MG63 (cell line): ENCODE data around the gene RNF149. TPM values are rescaled to one million over a fixed set of nuclear protein-coding genes. Genes with fewer than 3 reads are reported as not detected.

Experiments used
- DNase-seq: peaks from one replicate; pipeline ENCODE4 v3.0.0-alpha.2; 2020
- H3K27me3 ChIP-seq: fragments of 250-450 bp; sonication (Bioruptor Pico); 2 replicates; pipeline ENCODE4 v1.5.1; 2020; ENCODE audit warnings: mild to moderate bottlenecking, moderate library complexity
- H3K36me3 ChIP-seq: fragments of 250-450 bp; sonication (Bioruptor Pico); 2 replicates; pipeline ENCODE4 v1.5.1; 2020; ENCODE audit warnings: mild to moderate bottlenecking, moderate library complexity
- H3K4me3 ChIP-seq: fragments of 250-450 bp; sonication (Bioruptor Pico); 2 replicates; pipeline ENCODE4 v1.5.1; 2020; ENCODE audit warnings: mild to moderate bottlenecking, moderate library complexity
- H3K9me3 ChIP-seq: fragments of 250-450 bp; sonication (Bioruptor Pico); 2 replicates; pipeline ENCODE4 v1.5.1; 2020; ENCODE audit warnings: mild to moderate bottlenecking, moderate library complexity
- total RNA-seq: library from RNA; depleted of rRNA; stranded (reverse); fragments of >200 nt; shearing (Covaris generic); gene quantifications from 2 replicates; pipeline ENCODE4 v1.2.3, GENCODE V29; 2014; ENCODE audit warnings: low replicate concordance

RNF149 gene
- total RNA-seq, 1 experiment from 2014 or later = 34.5 TPM

GRCh38 chr2:101278925-101279324 is 29.6 kb downstream of the RNF149 start:
- H3K4me3 ChIP-seq = no peak overlapping the region
- peaks cover 44% of the 10 kb centered on the region for H3K36me3 ChIP-seq
- no peaks in the 10 kb centered on the region for H3K27me3 ChIP-seq
- no peak for DNase-seq
- H3K9me3 ChIP-seq = no peaks in the 10 kb centered on the region

- DNase-seq = no peak
Observed at GRCh38 chr2:101277111-101277510, 31.4 kb downstream of the RNF149 start.

GRCh38 chr2:101274142-101274541 is 34.4 kb downstream of the RNF149 start:
- peaks cover 53% of the 10 kb centered on the region for H3K36me3 ChIP-seq
- DNase-seq = no peak
- H3K9me3 ChIP-seq = no peaks in the 10 kb centered on the region
- no peaks in the 10 kb centered on the region for H3K27me3 ChIP-seq
- no peak overlapping the region for H3K4me3 ChIP-seq

More at GRCh38 chr2:101277111-101277510, 31.4 kb downstream of the RNF149 start:
- Histone ChIP-seq H3K27me3 (no peaks in the 10 kb centered on the region), H3K36me3 (peaks cover 42% of the 10 kb centered on the region), H3K4me3 (no peak overlapping the region), H3K9me3 (no peaks in the 10 kb centered on the region)

- peaks cover 62% of the 10 kb centered on the region for H3K36me3 ChIP-seq
Observed at GRCh38 chr2:101273056-101273455, 35.4 kb downstream of the RNF149 start.

GRCh38 chr2:101272045-101272784 is 36.3 kb downstream of the RNF149 start:
- H3K36me3 ChIP-seq = peaks cover 70% of the 10 kb centered on the region
- DNase-seq = no peak

More at GRCh38 chr2:101273056-101273455, 35.4 kb downstream of the RNF149 start:
- Histone ChIP-seq H3K4me3 (no peak overlapping the region), H3K27me3 (no peaks in the 10 kb centered on the region), H3K9me3 (no peaks in the 10 kb centered on the region)
- no peak for DNase-seq

GRCh38 chr2:101270700-101271259 is 37.7 kb downstream of the RNF149 start:
- Histone ChIP-seq H3K27me3 (no peaks in the 10 kb centered on the region), H3K9me3 (no peaks in the 10 kb centered on the region), H3K4me3 (no peak overlapping the region), H3K36me3 (peaks cover 73% of the 10 kb centered on the region)
- DNase-seq = no peak

More at GRCh38 chr2:101272045-101272784, 36.3 kb downstream of the RNF149 start:
- H3K9me3 ChIP-seq = no peaks in the 10 kb centered on the region
- no peaks in the 10 kb centered on the region for H3K27me3 ChIP-seq
- H3K4me3 ChIP-seq = no peak overlapping the region

GRCh38 chr2:101267671-101268656 is 40.5 kb downstream of the RNF149 start:
- Histone ChIP-seq H3K4me3 (no peak overlapping the region), H3K27me3 (no peaks in the 10 kb centered on the region), H3K36me3 (peaks cover 76% of the 10 kb centered on the region), H3K9me3 (no peaks in the 10 kb centered on the region)
- DNase-seq = no peak

GRCh38 chr2:101265893-101266499 is 42.5 kb downstream of the RNF149 start:
- no peaks in the 10 kb centered on the region for H3K9me3 ChIP-seq
- peaks cover 68% of the 10 kb centered on the region for H3K36me3 ChIP-seq
- no peaks in the 10 kb centered on the region for H3K27me3 ChIP-seq
- H3K4me3 ChIP-seq = no peak overlapping the region
- DNase-seq = no peak

GRCh38 chr2:101264360-101264939 is 44.1 kb downstream of the RNF149 start:
- DNase-seq = no peak
- H3K9me3 ChIP-seq = no peaks in the 10 kb centered on the region
- no peaks in the 10 kb centered on the region for H3K27me3 ChIP-seq
- peaks cover 53% of the 10 kb centered on the region for H3K36me3 ChIP-seq
- H3K4me3 ChIP-seq = no peak overlapping the region

- no peaks in the 10 kb centered on the region for H3K9me3 ChIP-seq
- no peak overlapping the region for H3K4me3 ChIP-seq
- peaks cover 53% of the 10 kb centered on the region for H3K36me3 ChIP-seq
- DNase-seq = no peak
- H3K27me3 ChIP-seq = no peaks in the 10 kb centered on the region
Observed at GRCh38 chr2:101263377-101263800, 45.1 kb downstream of the RNF149 start.

GRCh38 chr2:101262142-101262541 is 46.4 kb downstream of the RNF149 start:
- Histone ChIP-seq H3K9me3 (no peaks in the 10 kb centered on the region), H3K36me3 (peaks cover 48% of the 10 kb centered on the region), H3K4me3 (no peak overlapping the region), H3K27me3 (no peaks in the 10 kb centered on the region)
- no peak for DNase-seq

- Histone ChIP-seq H3K9me3 (no peaks in the 10 kb centered on the region), H3K36me3 (peaks cover 30% of the 10 kb centered on the region), H3K4me3 (no peak overlapping the region), H3K27me3 (no peaks in the 10 kb centered on the region)
- DNase-seq = no peak
Observed at GRCh38 chr2:101258804-101259203, 49.7 kb downstream of the RNF149 start.

GRCh38 chr2:101256316-101256715 is 52.2 kb downstream of the RNF149 start:
- Histone ChIP-seq H3K36me3 (peaks cover 20% of the 10 kb centered on the region), H3K27me3 (no peaks in the 10 kb centered on the region), H3K4me3 (no peak overlapping the region), H3K9me3 (no peaks in the 10 kb centered on the region)
- no peak for DNase-seq

GRCh38 chr2:101255501-101255900 is 53.0 kb downstream of the RNF149 start:
- H3K27me3 ChIP-seq = no peaks in the 10 kb centered on the region
- no peak overlapping the region for H3K4me3 ChIP-seq
- no peaks in the 10 kb centered on the region for H3K9me3 ChIP-seq
- DNase-seq = no peak
- H3K36me3 ChIP-seq = peaks cover 20% of the 10 kb centered on the region

GRCh38 chr2:101253703-101254450 is 54.6 kb downstream of the RNF149 start:
- H3K27me3 ChIP-seq = no peaks in the 10 kb centered on the region
- H3K4me3 ChIP-seq = peak overlapping the region; percentile 72
- H3K9me3 ChIP-seq = no peaks in the 10 kb centered on the region
- no peak for DNase-seq
- peaks cover 14% of the 10 kb centered on the region for H3K36me3 ChIP-seq
